ENCODE results near the gene KATNB1. TPM values are rescaled to one million over a fixed set of nuclear protein-coding genes. Genes with fewer than 3 reads are reported as not detected.
"Not testable (repeated sequence)": the region's sequence is repeated elsewhere in the genome, so short reads cannot be mapped to it uniquely, and the experiment has no call there.

Gene KATNB1
- polyA plus RNA-seq, 4 donors, result 19.3 to 26.8 (median 23.3) TPM

DNA sequence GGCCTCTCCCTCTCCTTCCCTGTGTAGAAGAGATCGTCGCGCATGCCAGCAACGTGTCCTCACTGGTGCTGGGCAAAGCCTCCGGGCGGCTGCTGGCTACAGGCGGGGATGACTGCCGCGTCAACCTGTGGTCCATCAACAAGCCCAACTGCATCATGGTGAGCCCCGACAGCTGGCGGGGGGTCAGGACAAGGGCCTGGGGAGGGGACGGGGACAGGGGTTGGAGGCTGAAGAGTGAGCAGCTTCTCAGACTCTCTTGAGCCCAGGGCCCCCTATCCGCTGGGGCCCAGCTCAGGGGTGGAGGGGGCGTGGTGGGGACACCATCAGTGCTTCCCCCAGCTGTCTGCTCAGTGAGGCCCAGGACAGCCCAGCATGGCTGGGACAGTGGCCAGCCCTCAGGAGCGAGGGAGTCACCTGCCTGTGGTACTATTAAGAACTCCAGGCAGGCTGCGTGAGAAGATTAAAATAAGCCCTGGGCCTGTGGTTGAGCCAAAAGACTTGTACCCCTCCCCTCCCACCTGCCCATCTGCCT is 6.2 kb downstream of the KATNB1 start:
- no peak for DNase-seq (ENCODE audit: low read depth in 4 of 4, low spot score in 2 of 4)

DNA sequence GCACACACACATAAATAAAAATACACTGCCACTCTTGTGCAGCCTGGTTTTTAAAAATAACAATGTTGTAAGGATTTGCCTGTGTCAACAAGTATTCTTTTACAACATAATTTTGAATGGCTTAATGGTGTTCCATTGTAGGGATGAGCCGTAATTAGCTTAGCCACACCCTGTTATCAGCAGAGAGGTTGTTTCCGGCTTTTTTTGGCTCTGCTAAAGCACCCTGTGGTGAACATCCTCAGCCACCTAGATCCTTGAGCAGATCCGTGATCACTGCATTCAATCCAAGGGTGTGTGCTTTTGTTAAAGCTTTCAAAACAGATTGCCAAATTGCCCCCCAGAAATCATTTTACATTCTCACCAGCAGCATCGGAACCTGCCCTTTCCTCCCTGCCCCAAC is 7.0 kb downstream of the KATNB1 start:
- no peak for DNase-seq (ENCODE audit: low read depth in 4 of 4, low spot score in 2 of 4)

DNA sequence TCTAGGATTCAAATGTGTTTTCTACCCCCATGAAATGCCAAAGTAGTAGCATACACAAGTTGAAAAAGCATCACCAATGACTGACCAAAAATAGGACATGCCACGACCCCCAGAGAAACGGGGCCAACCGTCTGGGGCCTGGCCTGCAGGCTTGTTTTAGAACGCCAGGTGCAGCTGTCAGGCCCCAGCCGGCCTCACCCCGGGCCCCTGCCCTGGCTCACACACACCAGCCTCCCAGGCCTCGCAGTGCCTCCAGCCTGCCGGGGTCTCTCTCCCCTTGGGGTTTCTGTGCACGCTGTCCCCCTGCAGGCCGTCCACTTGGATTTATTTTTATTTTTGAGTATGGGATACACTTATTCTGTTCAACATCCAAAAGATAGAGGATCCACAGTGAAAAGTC is 7.9 kb downstream of the KATNB1 start:
- DNase-seq (ENCODE audit: low read depth in 4 of 4, low spot score in 2 of 4), result no peak

DNA sequence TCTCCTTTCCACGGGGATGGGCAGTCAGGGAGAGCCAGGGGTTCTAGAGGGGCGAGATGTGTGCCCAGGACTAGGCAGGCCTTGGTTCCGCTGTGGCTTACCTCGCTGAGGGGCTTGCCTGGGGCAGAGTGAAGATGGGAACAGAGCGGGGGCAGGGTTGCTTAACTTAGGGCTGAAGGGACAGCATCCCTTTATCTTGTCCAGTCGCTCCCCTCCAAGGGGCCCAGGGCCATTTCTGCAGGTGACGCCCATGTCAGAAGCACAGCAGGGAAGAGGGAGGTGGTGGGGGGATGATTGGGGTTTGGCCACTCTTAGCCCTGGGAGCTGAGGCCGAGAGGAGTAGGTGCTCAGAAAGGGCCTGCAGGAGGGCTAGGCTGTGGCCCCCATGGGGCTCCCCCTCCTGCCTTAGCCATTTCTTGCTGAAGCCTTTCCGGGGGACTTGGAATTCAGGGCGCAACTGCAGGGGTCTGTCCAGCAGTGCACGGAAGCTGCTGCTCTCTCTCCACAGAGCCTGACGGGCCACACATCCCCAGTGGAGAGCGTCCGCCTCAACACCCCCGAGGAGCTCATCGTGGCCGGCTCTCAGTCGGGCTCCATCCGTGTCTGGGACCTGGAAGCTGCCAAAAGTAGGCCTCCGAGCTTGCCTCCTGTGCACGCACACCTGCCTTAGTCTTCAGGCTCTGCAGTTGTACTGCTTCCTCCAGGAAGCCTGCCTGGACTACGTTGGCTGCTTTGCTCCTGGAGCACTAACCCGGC is 8.5 kb downstream of the KATNB1 start:
- no peak for DNase-seq (ENCODE audit: low read depth in 4 of 4, low spot score in 2 of 4)

DNA sequence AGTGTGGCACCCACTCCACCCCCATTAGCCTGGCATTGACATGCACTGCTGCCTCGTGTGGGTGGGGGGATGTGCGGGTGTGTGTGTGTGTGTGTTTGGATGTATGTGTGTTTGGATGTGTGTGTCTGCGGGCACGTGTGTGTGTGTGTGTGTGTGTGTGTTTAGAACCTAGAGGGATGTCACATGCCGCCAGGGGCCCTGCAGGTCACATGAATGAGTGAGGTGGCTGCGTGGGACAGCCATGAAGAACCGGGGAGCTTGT is 9.0 kb downstream of the KATNB1 start:
- no peak for DNase-seq (ENCODE audit: low read depth in 4 of 4, low spot score in 2 of 4)

DNA sequence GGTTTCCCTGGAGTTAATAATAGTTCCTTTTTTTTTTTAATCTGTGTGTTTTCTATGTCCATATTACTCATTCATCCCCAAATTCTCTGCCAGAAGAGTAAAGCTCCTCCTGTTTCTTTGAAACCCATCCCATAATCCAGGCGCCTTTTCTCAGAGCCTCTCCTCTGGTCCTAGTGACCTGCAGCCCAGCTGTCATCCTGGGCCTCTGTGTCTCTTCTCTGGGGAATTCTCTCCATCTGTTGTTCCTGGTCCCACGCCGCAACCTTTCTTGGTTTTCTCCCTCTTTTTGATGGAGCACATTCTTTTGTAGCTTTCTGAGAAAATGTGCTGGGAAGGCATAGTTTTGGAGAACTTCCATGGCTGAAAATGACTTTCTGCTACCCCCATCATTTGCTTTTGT is 10.2 kb downstream of the KATNB1 start:
- no peak for DNase-seq (ENCODE audit: low read depth in 4 of 4, low spot score in 2 of 4)

DNA sequence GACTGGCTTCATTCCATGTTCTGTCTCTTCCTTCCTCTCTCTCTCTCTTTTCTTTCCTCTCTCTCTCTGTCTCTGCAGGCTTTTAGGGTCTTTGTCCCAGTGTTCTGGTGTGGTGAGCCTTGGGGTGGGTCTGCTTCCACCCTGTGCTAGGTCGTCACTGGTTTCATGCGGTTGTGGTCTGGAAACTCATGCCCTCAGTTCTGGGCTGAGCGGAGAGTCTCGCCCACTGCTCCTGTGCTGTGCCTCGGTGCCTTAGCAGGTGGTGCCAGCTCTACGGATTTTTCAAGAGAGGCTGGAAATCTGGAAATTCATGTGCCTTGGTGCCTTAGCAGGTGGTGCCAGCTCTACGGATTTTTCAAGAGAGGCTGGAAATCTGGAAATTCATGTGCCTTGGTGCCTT is 10.7 kb downstream of the KATNB1 start:
- DNase-seq (ENCODE audit: low read depth in 4 of 4, low spot score in 2 of 4), result not testable (repeated sequence)

DNA sequence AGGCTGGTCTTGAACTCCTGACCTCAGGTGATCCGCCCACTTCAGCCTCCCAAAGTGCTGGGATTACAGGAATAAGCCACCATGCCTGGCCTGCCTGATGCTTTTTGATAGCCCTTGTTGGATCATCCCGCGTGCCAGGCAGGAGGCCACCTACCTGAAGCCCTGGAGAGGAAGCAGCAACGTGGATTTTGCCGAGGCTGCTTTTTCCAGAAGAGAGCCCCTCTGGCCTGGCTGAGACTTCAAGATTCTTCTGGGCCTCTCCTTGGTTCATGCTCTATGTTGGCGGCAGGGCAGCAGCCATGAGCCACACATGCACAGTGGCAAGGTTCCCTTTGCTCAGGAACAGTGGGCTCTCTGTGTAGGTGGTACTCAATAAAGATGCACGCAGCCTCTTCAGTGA is 11.5 kb downstream of the KATNB1 start:
- no peak for DNase-seq (ENCODE audit: low read depth in 4 of 4, low spot score in 2 of 4)

DNA sequence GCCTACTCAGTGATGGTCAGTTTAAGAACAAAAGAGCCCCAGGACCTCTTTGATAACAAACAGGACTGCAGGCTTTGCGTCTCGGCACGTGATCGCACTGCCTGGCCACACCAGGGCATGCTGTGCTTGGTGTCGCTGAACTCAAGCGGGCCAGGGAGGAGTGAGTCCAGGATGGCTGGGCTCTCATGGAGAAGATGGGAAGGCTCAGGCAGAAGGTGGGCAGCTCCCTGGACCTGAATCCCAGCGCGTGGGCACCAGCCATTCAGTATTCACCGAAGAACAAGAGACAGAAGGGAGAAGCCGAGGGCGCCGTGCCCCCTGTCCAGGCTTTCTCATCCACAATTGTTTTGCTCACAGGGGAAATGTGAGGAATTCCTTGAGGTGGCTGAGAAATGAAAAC is 11.9 kb downstream of the KATNB1 start:
- DNase-seq (ENCODE audit: low read depth in 4 of 4, low spot score in 2 of 4), result no peak

DNA sequence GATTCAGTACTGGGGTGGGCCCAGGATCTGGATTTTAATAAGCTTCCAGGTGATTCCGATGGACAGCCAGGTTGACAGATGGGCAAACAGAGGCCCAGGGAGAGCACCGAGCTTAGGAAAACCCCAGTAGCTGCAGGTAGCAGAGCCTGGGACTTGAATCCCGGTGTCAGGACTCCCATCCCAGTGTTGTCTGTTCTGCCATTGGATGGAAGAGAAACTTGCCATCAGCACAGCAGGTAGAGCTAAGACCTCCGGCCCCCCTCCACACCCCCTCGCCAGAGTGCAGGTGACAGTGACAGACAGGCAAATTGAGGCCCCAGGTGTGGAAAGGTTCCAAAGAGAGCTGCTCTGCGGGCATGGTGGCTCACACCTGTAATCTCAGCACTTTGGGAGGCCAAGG is 12.4 kb downstream of the KATNB1 start:
- DNase-seq (ENCODE audit: low read depth in 4 of 4, low spot score in 2 of 4), result no peak

DNA sequence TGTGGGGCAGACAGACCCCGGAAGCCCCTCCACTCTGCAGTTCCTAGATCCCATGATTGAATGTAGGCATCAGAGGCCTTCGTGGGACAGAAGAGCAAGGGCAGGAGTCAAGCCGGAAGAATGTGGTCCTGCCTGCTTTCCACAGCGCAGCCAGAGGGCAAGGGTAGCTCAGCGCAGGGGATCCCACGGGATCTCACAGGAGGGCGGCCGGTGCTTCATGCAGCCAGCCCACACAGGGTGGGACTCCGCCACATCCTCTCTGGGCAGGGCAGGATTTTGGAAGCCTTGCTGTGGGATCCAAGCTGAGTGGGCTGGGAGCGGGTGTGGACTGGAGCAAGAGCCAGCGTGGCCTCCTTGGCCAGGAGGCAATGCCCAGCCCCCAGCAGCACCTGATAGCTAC is 13.0 kb downstream of the KATNB1 start:
- no peak for DNase-seq (ENCODE audit: low read depth in 4 of 4, low spot score in 2 of 4)

DNA sequence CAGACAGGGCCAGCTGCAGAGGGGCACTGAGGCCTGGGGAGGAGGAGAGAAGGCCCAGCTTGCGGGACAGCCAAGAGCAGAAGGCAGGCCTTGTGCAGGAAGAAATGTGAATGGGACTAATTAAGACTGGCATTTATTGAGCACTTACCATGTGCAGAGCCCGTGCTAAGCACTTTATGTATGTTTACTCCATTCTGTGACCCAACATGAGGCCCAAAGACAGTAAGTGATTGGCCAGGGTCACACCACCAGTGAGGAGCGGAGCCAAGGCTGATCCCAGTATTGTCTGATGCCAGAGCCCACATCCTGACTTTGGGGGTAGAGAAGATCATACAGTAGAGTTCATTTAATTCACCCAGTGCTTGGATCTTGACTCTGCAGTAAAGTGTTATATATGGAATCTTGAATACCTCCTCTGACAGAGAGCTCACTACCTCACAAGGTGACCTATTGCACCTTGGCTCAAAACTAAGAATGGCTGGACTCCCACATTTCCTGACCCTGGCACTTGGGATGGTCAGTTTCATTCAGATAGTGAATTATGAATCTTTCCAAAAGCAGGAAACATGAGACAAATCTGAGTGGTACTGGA is 13.6 kb downstream of the KATNB1 start:
- DNase-seq (ENCODE audit: low read depth in 4 of 4, low spot score in 2 of 4), result no peak

DNA sequence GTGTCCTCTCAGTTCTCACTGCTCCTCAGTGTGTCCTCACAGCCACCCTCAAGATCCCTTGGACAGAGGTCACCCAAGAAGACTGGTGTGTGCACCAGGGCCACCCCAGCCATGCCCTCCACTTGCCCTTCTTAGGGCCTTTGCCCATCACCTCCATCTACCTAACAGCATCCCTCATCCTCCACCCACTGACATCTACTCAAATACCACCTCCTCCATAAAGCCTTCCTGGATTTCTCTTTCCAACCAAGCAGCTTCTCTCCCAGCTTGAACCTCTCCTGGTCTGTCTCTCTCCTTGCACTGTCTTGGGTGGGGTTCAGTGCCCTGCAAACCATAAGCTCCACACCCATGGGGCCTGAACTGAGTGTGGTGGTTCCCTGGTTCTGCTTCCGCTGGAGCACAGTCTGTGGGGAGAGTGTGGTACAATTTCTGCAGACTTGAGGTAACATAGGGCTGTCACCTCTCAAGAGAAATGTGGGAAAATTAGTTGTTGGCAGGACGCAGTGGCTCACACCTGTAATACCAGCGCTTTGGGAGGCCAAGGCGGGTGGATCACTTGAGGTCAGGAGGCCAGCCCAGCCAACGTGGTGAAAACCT is 14.4 kb downstream of the KATNB1 start:
- DNase-seq (ENCODE audit: low read depth in 4 of 4, low spot score in 2 of 4), result no peak

DNA sequence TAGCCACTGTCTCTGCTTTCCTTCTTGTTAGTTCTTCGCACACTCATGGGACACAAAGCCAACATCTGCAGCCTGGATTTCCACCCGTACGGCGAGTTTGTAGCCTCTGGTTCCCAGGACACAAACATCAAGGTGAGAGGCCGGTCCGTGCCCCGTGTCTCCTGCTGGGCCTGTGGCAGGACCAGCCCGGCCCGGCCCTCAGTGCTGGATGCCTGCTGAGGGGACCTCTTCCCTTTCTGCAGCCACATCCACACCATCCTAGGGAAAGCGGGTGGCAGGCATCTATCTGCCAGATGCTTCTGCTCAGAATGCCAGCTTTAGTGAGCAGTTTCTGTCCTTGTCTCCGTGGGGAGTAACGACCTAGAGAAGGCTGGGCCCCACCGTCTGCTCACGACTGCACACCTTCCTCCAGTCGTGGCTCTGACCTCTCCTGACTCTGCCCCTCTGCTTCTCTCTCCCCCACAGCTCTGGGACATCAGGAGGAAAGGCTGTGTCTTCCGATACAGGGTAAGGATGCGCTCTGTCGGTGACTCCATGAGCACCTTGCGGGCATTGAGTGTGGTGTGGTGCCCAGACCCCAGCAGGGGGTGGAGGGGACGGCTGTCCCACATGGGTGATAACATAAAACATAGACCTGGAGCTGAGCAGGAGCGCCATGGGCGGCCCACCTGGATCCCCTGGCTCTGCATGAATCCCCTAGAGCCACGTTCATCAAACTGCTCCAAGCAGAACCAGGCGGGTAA is 15.4 kb downstream of the KATNB1 start:
- no peak for DNase-seq (ENCODE audit: low read depth in 4 of 4, low spot score in 2 of 4)

DNA sequence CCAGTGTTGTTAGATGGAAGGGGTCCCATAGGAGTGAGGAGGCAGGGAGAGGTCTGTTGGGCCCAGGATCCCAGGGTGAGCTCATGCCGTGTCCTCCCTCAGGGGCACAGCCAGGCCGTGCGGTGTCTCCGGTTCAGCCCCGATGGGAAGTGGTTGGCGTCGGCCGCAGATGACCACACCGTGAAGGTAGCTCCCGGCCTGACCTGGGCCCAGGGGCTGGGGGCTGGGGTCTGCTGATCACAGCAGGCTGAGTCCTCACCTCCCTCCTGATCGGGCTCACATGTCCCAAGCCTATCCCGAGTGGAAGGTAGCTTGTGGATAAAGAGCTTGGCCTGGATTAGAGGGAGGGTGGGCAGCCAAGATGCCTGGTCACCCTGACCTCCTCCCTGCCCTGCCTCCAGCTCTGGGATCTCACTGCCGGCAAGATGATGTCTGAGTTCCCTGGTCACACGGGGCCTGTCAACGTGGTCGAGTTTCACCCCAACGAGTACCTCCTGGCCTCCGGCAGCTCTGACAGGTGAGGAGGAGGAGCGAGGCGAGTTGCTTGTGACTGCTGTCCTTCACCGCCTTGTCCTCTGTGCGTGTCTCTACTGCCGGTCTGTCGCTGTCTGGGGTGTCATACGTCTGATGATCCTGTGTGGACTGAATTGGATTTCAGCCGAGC is 16.1 kb downstream of the KATNB1 start:
- DNase-seq (ENCODE audit: low read depth in 4 of 4, low spot score in 2 of 4), result no peak

DNA sequence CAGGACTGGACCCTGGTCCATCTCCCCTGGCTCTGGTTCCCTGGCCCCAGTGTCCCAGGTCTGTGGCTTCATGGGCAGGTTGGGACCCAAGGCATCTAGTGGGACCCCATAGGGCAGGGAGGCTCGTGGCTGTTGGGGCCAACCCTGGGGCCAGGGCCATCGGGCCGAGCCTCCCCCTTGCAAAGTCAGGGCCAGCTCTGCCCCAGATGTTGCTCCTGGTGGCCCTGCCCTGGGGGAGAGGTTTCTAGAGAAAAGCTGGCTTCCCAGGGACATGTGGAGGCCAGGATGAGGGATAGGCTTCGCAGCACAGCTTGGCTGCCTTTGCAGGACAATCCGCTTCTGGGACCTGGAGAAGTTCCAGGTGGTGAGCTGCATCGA is 16.6 kb downstream of the KATNB1 start:
- no peak for DNase-seq (ENCODE audit: low read depth in 4 of 4, low spot score in 2 of 4)

DNA sequence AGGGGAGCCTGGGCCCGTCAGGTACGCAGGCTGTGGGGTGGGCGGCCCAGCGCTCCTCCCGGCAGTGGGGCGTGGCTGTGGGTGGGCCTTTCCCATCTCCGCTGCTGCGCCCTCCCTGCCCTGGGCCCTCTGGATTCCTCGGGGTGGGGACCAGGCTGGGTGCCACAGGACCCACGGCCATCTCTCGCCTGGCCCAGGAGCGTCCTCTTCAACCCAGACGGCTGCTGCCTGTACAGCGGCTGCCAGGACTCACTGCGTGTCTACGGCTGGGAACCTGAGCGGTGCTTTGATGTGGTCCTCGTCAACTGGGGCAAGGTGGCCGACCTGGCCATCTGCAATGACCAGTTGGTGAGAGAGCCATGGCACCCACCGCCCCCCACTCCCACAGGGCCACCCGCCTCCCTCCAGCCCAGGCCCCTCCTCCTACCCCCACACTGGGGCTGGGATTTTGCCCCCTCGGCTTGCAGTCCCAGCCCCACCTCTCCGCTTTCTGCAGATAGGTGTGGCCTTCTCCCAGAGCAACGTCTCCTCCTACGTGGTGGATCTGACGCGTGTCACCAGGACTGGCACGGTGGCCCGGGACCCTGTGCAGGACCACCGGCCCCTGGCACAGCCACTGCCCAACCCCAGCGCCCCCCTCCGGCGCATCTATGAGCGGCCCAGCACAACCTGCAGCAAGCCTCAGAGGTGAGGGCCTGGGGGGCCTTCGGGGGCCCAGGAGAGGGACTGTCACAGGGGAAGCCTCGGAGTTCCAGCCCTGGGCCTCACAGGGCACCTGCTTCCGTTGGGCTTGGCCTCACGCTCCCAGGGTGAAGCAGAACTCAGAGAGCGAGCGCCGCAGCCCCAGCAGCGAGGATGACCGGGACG is 17.2 kb downstream of the KATNB1 start:
- DNase-seq (ENCODE audit: low read depth in 4 of 4, low spot score in 2 of 4), result no peak

DNA sequence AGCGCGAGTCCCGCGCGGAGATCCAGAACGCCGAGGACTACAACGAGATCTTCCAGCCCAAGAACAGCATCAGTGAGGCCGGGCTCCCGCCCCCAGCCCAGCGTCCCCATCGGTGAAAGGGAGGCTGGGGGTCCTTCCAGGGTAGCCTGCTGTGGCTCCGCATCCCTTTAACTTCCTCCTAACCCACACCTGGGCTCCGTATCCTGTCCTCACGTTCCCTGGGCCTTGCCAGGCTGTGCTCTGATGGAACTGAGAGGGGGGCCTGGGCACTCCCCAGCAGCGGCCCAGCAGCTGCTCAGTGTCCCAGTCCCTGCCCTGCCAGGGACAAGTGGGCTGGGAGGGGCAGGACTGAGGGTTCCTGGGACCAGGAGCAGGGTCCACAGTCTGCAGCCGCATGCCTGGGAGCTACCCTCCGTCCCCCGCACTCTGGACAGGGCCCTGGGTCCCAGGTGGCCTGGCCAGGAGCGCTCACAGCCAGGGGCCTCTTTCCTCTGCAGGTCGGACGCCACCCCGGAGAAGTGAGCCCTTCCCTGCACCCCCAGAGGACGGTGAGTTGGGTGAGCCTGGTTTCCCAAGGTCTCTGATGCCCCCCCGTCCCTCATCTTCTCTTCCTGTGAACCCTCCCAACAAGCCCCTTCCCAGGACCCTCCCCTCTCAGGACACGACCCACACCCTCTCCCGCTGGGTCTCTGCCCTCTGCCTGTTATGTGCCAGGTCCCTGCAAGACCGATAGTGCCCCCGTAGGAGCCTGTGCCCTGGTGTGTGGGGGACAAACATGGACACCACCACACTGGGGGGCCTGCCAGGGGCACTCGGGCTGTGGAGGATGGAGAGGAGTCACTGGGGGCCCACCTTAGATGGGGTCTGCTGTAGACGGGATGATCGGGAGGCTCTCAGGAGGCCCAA is 18.1 kb downstream of the KATNB1 start:
- DNase-seq (ENCODE audit: low read depth in 4 of 4, low spot score in 2 of 4), result no peak

All from left renal cortex interstitium (tissue), 4 donors.